B cell (primary cell): Measurements from ENCODE around the gene CLEC4G. TPM values are rescaled to one million over a fixed set of nuclear protein-coding genes. Genes with fewer than 3 reads are reported as not detected.

Experiments used
- ATAC-seq: fragments of 200-7000 bp; cut with Tn5 transposase; one replicate; pipeline ENCODE4 v1.10.0; 2021; ENCODE audit warnings: low read depth, mild to moderate bottlenecking, moderate number of reproducible peaks, moderate library complexity
- CTCF ChIA-PET: fragments of 350-600 bp; sonication (Branson Sonifier 250); formaldehyde crosslinking; loops from one replicate; lab custom pipeline; 2021; ENCODE audit warnings: antibody characterized with exemption, inconsistent platforms; lab: Charles Lee
- POLR2A ChIA-PET: fragments of 350-600 bp; sonication (Branson Sonifier 250); formaldehyde crosslinking; loops from one replicate; lab custom pipeline; 2021; ENCODE audit warnings: antibody characterized with exemption; lab: Charles Lee
- DNase-seq: peaks from one replicate; pipeline ENCODE4 v3.0.0; 2013
- H2AFZ ChIP-seq: 2 replicates; pipeline ENCODE4 v1.6.1; 2012; ENCODE audit warnings: mild to moderate bottlenecking, low read depth, low read length; ENCODE audit not compliant: insufficient read depth, poor library complexity, severe bottlenecking
- H3K27ac ChIP-seq, 2 donors: 1 replicate in 1 of 2; 2 replicates in 1 of 2; pipeline ENCODE4 v1.5.1; 2012 to 2013; ENCODE audit warnings: low read length in 2 of 2, mild to moderate bottlenecking in 2 of 2, moderate library complexity in 1 of 2
- H3K27me3 ChIP-seq, 4 experiments: fragments of 200-600 bp in 1 of 4; sonication (generic) in 1 of 4; replicated peaks in 1 of 4; 1 replicate in 2 of 4; 2 replicates in 2 of 4; pipeline versions ENCODE4 v1.6.1 to v1.7.0; 2013 to 2016; ENCODE audit warnings: low read length in 3 of 4, mild to moderate bottlenecking in 2 of 4, mixed read lengths in 1 of 4, moderate library complexity in 1 of 4; ENCODE audit not compliant: insufficient read depth in 4 of 4, control insufficient read depth in 3 of 4; ENCODE audit errors: control extremely low read depth in 1 of 4
- H3K36me3 ChIP-seq, 2 experiments: replicated peaks in 1 of 2; 1 replicate in 1 of 2; 2 replicates in 1 of 2; pipeline versions ENCODE4 v1.6.1 to v1.7.1; 2013; ENCODE audit warnings: low read length in 1 of 2; ENCODE audit not compliant: insufficient read depth in 2 of 2, control insufficient read depth in 1 of 2; ENCODE audit errors: control extremely low read depth in 1 of 2, extremely low read depth in 1 of 2
- H3K4me1 ChIP-seq, 2 donors: fragments of 200-600 bp in 1 of 2; sonication (generic) in 1 of 2; 1 replicate in 1 of 2; 2 replicates in 1 of 2; pipeline versions ENCODE4 v1.5.1 to v1.6.1; 2013 to 2017; ENCODE audit warnings: low read length in 2 of 2; ENCODE audit not compliant: control insufficient read depth in 2 of 2, insufficient read depth in 2 of 2
- H3K4me2 ChIP-seq: replicated peaks from 2 replicates; pipeline ENCODE3; 2012; ENCODE audit warnings: mild to moderate bottlenecking, low read depth, low read length; ENCODE audit not compliant: poor library complexity, severe bottlenecking
- H3K4me3 ChIP-seq, 5 experiments: fragments of 200-600 bp in 1 of 5; sonication (generic) in 1 of 5; 1 replicate in 3 of 5; 2 replicates in 2 of 5; pipeline versions ENCODE4 v1.5.1 to v1.7.0; 2011 to 2016; ENCODE audit warnings: low read length in 4 of 5, mild to moderate bottlenecking in 4 of 5, low read depth in 2 of 5, control low read depth in 1 of 5, moderate library complexity in 1 of 5; ENCODE audit not compliant: insufficient read depth in 1 of 5; ENCODE audit errors: control extremely low read depth in 1 of 5, extremely low read depth in 1 of 5
- H3K79me2 ChIP-seq: fragments of 200-600 bp; sonication (generic); one replicate; pipeline ENCODE4 v1.6.0; 2016; ENCODE audit warnings: low read length; ENCODE audit not compliant: control insufficient read depth, insufficient read depth
- H3K9ac ChIP-seq: fragments of 200-600 bp; sonication (generic); 2 replicates; pipeline ENCODE4 v1.6.1; 2017; ENCODE audit warnings: mild to moderate bottlenecking, low read length, moderate library complexity
- H3K9me3 ChIP-seq, 3 donors: one replicate each; pipeline versions ENCODE4 v1.6.1 to v1.7.1; 2013; ENCODE audit warnings: low read length in 2 of 3; ENCODE audit not compliant: control insufficient read depth in 2 of 3, insufficient read depth in 1 of 3; ENCODE audit errors: control extremely low read depth in 1 of 3
- H4K20me1 ChIP-seq: 2 replicates; pipeline ENCODE4 v1.6.0; 2012; ENCODE audit warnings: mild to moderate bottlenecking, low read length; ENCODE audit not compliant: insufficient read depth, control insufficient read depth, poor library complexity, severe bottlenecking
- H3K27ac Mint-ChIP-seq: one replicate; pipeline ENCODE4 v1.8.0; 2021; ENCODE audit warnings: mixed read lengths
- H3K27me3 Mint-ChIP-seq: one replicate; pipeline ENCODE4 v1.8.0; 2021; ENCODE audit warnings: mixed read lengths
- H3K4me1 Mint-ChIP-seq: one replicate; pipeline ENCODE4 v1.8.0; 2021; ENCODE audit warnings: mixed read lengths
- H3K4me3 Mint-ChIP-seq: one replicate; pipeline ENCODE4 v1.8.0; 2021; ENCODE audit warnings: mixed read lengths
- H3K9me3 Mint-ChIP-seq: one replicate; pipeline ENCODE4 v1.8.0; 2022; ENCODE audit warnings: mixed read lengths; ENCODE audit not compliant: insufficient read depth
- CTCF ChIP-seq: fragments of 200-600 bp; IDR thresholded peaks from one replicate; pipeline ENCODE4 v1.8.0; 2022; ENCODE audit warnings: antibody characterized with exemption, mild to moderate bottlenecking
- EZH2 ChIP-seq: IDR thresholded peaks from 2 replicates; pipeline ENCODE4 v1.6.1; 2012; ENCODE audit warnings: borderline replicate concordance, low read depth, mild to moderate bottlenecking, moderate library complexity, low read length; ENCODE audit not compliant: insufficient read depth, poor library complexity, severe bottlenecking
- WGBS: methylation state at CpG from one replicate; pipeline ENCODE4 v1.1.5; 2013; ENCODE audit warnings: missing lambda C conversion rate; ENCODE audit not compliant: insufficient coverage; 5-methylcytosine and 5-hydroxymethylcytosine counted together
- intact Hi-C: fragments of 100-400 bp; cut with micrococcal nuclease; formaldehyde crosslinking; loops from one replicate; pipeline ENCODE4 v1.10.0; 2022
- polyA plus RNA-seq: library from polyadenylated mRNA; depleted of rRNA; stranded (reverse); fragments of >200 nt; gene quantifications from 2 replicates; pipeline ENCODE4 v1.2.3, GENCODE V29; 2012
- total RNA-seq, 2 donors: library from RNA; stranded (reverse); fragments of 120-200 nt in 1 of 2; gene quantifications; 1 replicate in 1 of 2; 2 replicates in 1 of 2; pipeline versions ENCODE4 v1.2.3 to v1.2.4, GENCODE V29; 2013 to 2022

Gene CLEC4G
- total and polyA plus RNA-seq, 2 donors (not counting 1 experiment from before 2014, with no cell fraction given), result 1.3 TPM; not detected in 1

DNA sequence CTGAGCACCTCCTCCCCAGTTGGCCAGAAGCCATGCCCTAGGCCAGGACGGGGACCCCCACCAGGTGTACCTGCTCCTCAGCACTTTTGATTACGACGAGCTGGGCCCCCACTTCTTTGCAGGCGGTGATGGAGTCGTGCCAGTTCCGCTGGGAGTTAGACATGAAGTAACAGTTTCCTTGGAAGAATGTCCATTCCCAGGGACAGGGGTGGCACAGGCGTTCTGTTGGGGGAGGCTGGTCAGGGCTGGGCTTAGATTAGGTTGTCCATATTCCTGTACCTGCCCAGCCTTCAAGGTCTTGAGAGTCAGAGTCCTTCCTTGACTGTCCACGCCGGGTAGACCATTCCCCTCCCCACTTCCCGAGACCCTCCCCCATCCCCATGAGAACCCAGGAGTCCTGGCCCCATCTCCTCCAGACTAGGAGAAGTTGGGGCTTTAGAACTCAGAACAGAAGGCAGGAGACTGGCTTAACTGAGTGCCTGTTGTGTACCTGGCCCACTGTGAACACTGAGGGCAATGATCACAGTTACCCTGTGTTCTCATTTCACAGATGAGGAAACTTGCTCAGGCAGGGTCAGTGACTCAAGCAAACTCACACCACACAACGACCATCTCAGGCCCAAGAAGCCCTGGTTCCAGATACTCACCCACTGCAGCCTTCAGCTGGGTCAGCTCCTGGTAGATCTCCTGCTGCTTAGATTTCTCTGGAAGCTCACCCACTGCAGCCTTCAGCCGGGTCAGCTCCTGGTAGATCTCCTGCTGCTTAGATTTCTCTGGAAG is 13.2 kb upstream of the CLEC4G start:
- Mint-ChIP-seq H3K9me3 (no peaks in the 10 kb centered on the region), H3K27ac (no peak overlapping the region), H3K27me3 (peaks cover 8% of the 10 kb centered on the region), H3K4me3 (peak overlapping the region; percentile 18), H3K4me1 (peaks cover 54% of the 10 kb centered on the region)
- ChIA-PET CTCF (interaction anchor here (2.0 to 3.1 kb wide), 2 partner anchors 54 to 64 kb away, joined by 7 to 11 read pairs; partner anchors contain the start of gene TRAPPC5), POLR2A (interaction anchor here (1.4 kb wide), 1 partner anchor 43 kb away, joined by 9 read pairs; the partner anchor contains the start of gene FCER2)
- no peaks in the 10 kb centered on the region for H4K20me1 ChIP-seq
- peaks cover 0 to 5% (median 0%) of the 10 kb centered on the region in 4 experiments for H3K27me3 ChIP-seq
- TF ChIP-seq CTCF, result no peak
- TF ChIP-seq EZH2, result no peak
- no peak overlapping the region for H3K4me2 ChIP-seq
- ATAC-seq (no peak), DNase-seq (no peak)
- no peak overlapping the region for H3K27ac ChIP-seq
- H3K36me3 ChIP-seq, result no peaks in the 10 kb centered on the region
- 90% methylated on average over 7 of the region's 12 CpGs for WGBS
- H3K79me2 ChIP-seq, result no peaks in the 10 kb centered on the region
- H3K9me3 ChIP-seq, result peaks cover 3 to 4% (median 4%) of the 10 kb centered on the region in 3 donors
- H3K4me1 ChIP-seq, result peaks cover 34 to 39% of the 10 kb centered on the region in 2 donors
- intact Hi-C loops, result loop anchor here (5.0 kb wide), 1 partner anchor 52 kb away; no protein-coding TSS in a partner anchor
- H3K9ac ChIP-seq, result no peak overlapping the region
- no peak overlapping the region for H2AFZ ChIP-seq
- H3K4me3 ChIP-seq, result no peak overlapping the region
